AG10803 (cell line): Measurements from ENCODE around the gene GTF2A1L.
A peak's percentile ranks its signal among the peaks of the same experiment; 100 is the strongest.

Experiments used
- DNase-seq: peaks from one replicate; pipeline ENCODE4 v3.0.0; 2010; ENCODE audit warnings: low read depth
- H3K4me3 ChIP-seq: 2 replicates; pipeline ENCODE4 v1.5.1; 2011; ENCODE audit warnings: mild to moderate bottlenecking, low read length, control low read depth
- CTCF ChIP-seq: conservative IDR thresholded peaks from 2 replicates; pipeline ENCODE4 v1.5.1; 2011; ENCODE audit warnings: mild to moderate bottlenecking, low read length, control low read depth, inconsistent platforms

Gene GTF2A1L

DNA sequence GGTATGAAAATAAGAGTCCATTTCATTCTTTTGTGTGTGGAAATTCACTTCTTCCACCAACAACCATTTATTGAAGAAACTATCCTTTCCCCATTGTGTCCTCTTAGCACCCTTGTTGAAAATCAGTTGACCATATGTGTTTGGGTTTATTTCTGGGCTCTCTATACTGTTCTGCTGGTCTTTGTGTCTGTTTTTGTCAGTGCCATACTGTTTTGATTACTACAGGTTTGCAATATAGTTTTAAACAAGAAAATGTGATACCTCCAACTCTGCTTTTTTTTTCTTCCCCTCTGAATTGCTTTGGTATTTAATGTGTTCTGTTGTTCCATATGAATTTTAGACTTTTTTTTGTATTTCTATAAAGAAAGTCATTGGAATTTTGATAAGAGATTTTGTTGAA lies 8.4 kb downstream of the GTF2A1L start:
- DNase-seq, result no peak
- H3K4me3 ChIP-seq, result no peak overlapping the region

GRCh38 chr2:48633143-48633542 lies 15.5 kb downstream of the GTF2A1L start:
- H3K4me3 ChIP-seq, result no peak overlapping the region
- TF ChIP-seq CTCF, result no peak
- no peak for DNase-seq

More for the DNA sequence above, 8.4 kb downstream of the GTF2A1L start:
- TF ChIP-seq CTCF, result no peak

- TF ChIP-seq CTCF, result no peak
- DNase-seq, result no peak
- no peak overlapping the region for H3K4me3 ChIP-seq
Observed at GRCh38 chr2:48635786-48636185, 18.1 kb downstream of the GTF2A1L start.

DNA sequence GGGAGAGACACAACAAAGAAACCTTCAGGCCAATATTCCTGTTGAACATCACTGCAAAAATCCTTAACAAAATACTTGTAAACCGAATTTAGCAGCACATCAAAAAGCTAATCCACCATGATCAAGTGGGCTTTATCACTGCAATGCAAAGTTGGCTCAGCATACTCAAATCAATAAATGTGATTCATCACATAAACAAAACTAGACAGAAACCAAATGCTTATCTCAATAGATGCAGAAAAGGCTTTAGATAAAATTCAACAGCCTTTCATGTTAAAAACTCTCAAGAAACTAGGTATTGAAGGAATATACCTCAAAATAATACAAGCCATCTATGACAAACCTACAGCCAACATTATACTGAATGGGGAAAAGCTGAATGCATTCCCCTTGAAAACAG lies 20.6 kb downstream of the GTF2A1L start:
- no peak for TF ChIP-seq CTCF
- no peak overlapping the region for H3K4me3 ChIP-seq
- DNase-seq, result no peak

DNA sequence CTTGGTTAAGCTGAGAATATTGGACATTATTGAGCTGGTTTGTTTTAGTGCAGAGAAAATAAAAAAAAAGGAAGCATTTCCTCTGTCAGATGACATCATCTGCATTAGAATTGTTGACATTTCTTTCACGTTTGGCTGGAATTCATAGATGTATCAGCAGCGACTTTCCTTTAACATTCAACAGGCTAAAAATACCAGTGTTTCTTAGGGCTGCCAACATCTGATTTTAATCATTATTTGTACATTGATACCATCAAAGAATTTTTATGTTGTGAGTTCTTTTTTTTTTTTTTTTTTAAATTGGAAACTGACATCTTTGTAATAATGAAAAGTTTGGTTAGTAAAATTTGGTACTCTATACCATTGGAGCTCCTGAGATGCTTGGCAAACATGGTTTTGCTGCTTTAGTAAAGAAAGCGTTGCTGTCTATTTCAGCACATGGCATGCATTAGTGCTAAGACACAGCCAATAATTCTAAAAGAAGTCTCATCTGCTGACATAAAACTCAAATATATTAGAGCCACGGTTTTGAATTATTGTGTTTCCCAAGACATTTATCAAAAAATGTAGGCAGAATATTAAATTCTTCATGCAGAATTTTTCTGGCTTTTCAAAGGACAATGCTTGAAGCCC lies 33.6 kb downstream of the GTF2A1L start:
- peak; percentile 90 for DNase-seq

DNA sequence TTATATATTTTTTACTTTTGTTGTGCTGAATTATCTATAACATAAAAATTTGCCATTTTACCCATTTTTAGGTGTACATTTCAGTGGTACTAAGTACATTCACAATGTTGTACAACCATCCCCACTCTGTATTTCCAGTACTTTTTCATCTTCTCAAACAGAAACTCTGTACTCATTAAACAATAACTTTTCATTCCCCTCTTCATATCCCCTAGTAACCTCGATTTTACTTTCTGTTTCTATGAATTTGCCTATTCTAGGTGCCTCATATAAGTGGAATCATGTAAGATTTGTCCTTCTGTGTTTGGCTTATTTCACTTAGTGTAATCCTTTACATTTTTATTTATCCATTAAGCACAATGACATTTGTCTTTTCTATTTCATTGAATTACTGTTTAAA lies 51.3 kb downstream of the GTF2A1L start:
- no peak for TF ChIP-seq CTCF
- DNase-seq, result no peak
- no peak overlapping the region for H3K4me3 ChIP-seq

More for the DNA sequence above, 33.6 kb downstream of the GTF2A1L start:
- TF ChIP-seq CTCF, result no peak
- H3K4me3 ChIP-seq, result no peak overlapping the region

DNA sequence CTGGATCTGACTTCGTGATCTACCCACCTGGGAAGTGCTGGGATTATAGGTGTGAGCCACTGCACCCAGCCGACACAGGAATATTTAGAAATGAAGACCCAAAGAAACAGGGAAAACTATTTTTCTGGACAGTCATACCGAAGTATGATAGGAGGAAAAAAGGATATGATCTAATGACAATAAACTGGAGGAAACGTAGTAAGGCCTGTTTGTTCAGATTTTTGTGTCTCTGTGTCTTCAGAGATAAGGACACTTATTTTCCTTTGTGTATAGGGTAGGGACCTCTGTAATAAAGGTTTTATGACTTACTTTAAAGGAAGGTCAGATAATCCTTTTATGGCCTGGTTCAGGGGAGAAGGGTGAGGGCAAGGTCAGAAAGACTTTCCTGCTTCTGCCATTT lies 55.9 kb downstream of the GTF2A1L start:
- no peak for TF ChIP-seq CTCF
- no peak overlapping the region for H3K4me3 ChIP-seq
- no peak for DNase-seq
